ENCODE data around the gene CDC27.
A peak's percentile ranks its signal among the peaks of the same experiment; 100 is the strongest.
"Not testable (repeated sequence)": the region's sequence is repeated elsewhere in the genome, so short reads cannot be mapped to it uniquely, and the experiment has no call there.

CDC27 gene

GRCh38 chr17:47076171-47076570 lies 112.9 kb downstream of the CDC27 start:
- H3K9ac ChIP-seq (ENCODE audit: low read length), result no peak overlapping the region
- no peaks in the 10 kb centered on the region for H3K27me3 ChIP-seq (ENCODE audit: control insufficient read depth in 1 of 2, insufficient read depth in 1 of 2, low read length in 2 of 2)
- no peak overlapping the region for H3K4me3 ChIP-seq (ENCODE audit: insufficient read depth in 1 of 2, low read depth in 1 of 2, low read length in 2 of 2)
- no peak overlapping the region for H2AFZ ChIP-seq (ENCODE audit: low read depth, low read length)
- H4K91ac ChIP-seq (ENCODE audit: low read length), result no peak overlapping the region
- no peak overlapping the region for H3K4ac ChIP-seq (ENCODE audit: low read depth in 1 of 2, low read length in 2 of 2)
- no peak for DNase-seq
- H2BK5ac ChIP-seq (ENCODE audit: low read depth, low read length, poor library complexity, severe bottlenecking), result no peak overlapping the region
- peaks cover 6% of the 10 kb centered on the region for H3K4me1 ChIP-seq (ENCODE audit: control insufficient read depth, insufficient read depth, low read depth, low read length)
- no peaks in the 10 kb centered on the region for H3K9me3 ChIP-seq (ENCODE audit: control insufficient read depth, low read length)
- H2BK12ac ChIP-seq (ENCODE audit: low read length in 2 of 2), result no peak overlapping the region
- H3K18ac ChIP-seq (ENCODE audit: low read depth in 1 of 2, low read length in 2 of 2), result no peak overlapping the region
- no peak overlapping the region for H2AK5ac ChIP-seq (ENCODE audit: low read length, severe bottlenecking)
- no peak overlapping the region for H3K27ac ChIP-seq (ENCODE audit: low read length, poor library complexity, severe bottlenecking)
- H3K79me1 ChIP-seq (replicated peaks; ENCODE audit: low read length, poor library complexity, severe bottlenecking), result peaks cover 29% of the 10 kb centered on the region
- WGBS, result no CpG with 5 or more reads among the region's 1 CpG
- no peak overlapping the region for H2BK15ac ChIP-seq (ENCODE audit: low read depth, poor library complexity, severe bottlenecking)
- H4K8ac ChIP-seq (ENCODE audit: low read length), result no peak overlapping the region
- H3K4me2 ChIP-seq (ENCODE audit: low read length, poor library complexity, severe bottlenecking), result no peak overlapping the region
- no peak overlapping the region for H3K14ac ChIP-seq (ENCODE audit: low read length in 2 of 2)
- H3K23ac ChIP-seq (ENCODE audit: low read length in 2 of 2), result no peak overlapping the region
- peaks cover 0 to 2% of the 10 kb centered on the region in 2 experiments for H3K36me3 ChIP-seq (ENCODE audit: control insufficient read depth in 1 of 2, insufficient read depth in 2 of 2, low read depth in 1 of 2, low read length in 2 of 2)
- H2BK120ac ChIP-seq (ENCODE audit: low read depth, low read length), result no peak overlapping the region

DNA sequence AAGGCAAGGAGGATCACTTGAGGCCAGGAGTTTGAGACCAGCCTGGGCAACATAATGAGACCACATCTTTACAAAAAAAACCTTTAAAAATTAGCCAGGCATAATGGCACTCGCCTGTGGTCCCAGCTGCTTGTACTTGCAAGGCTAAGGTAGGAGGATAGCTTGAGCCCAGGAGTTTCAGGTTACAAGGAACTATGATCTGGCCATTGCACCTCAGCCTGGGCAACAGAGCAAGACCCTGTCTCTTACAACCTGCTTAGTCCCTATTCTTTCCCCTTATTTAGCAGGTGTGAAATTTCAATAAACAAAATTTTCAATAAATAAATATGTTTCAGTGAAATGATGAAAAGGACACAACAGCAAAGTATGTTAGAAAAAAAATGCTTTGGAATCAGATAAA lies 114.7 kb downstream of the CDC27 start:
- H2BK120ac ChIP-seq (ENCODE audit: low read depth, low read length); H3K4ac ChIP-seq (ENCODE audit: low read depth in 1 of 2, low read length in 2 of 2); H3K14ac ChIP-seq (ENCODE audit: low read length in 2 of 2); H3K27ac ChIP-seq (ENCODE audit: low read length, poor library complexity, severe bottlenecking); H2AFZ ChIP-seq (ENCODE audit: low read depth, low read length); H3K4me1 ChIP-seq (ENCODE audit: control insufficient read depth, insufficient read depth, low read depth, low read length); H3K36me3 ChIP-seq (ENCODE audit: control insufficient read depth in 1 of 2, insufficient read depth in 2 of 2, low read depth in 1 of 2, low read length in 2 of 2); H4K91ac ChIP-seq (ENCODE audit: low read length); H3K23ac ChIP-seq (ENCODE audit: low read length in 2 of 2); H2BK5ac ChIP-seq (ENCODE audit: low read depth, low read length, poor library complexity, severe bottlenecking); H3K9me3 ChIP-seq (ENCODE audit: control insufficient read depth, low read length); H3K27me3 ChIP-seq (ENCODE audit: control insufficient read depth in 1 of 2, insufficient read depth in 1 of 2, low read length in 2 of 2); DNase-seq; H3K9ac ChIP-seq (ENCODE audit: low read length); H2BK12ac ChIP-seq (ENCODE audit: low read length in 2 of 2); H2AK5ac ChIP-seq (ENCODE audit: low read length, severe bottlenecking); H4K8ac ChIP-seq (ENCODE audit: low read length); H2BK15ac ChIP-seq (ENCODE audit: low read depth, poor library complexity, severe bottlenecking); H3K4me3 ChIP-seq (ENCODE audit: insufficient read depth in 1 of 2, low read depth in 1 of 2, low read length in 2 of 2); H3K18ac ChIP-seq (ENCODE audit: low read depth in 1 of 2, low read length in 2 of 2); H3K4me2 ChIP-seq (ENCODE audit: low read length, poor library complexity, severe bottlenecking): not testable (repeated sequence)
- WGBS, result 100% methylated on average over 1 of the region's 1 CpG
- H3K79me1 ChIP-seq (replicated peaks; ENCODE audit: low read length, poor library complexity, severe bottlenecking), result peaks cover 23% of the 10 kb centered on the region

- 84% methylated on average over 4 of the region's 4 CpGs for WGBS
- not testable (repeated sequence) for H3K4me2 ChIP-seq (ENCODE audit: low read length, poor library complexity, severe bottlenecking); H3K23ac ChIP-seq (ENCODE audit: low read length in 2 of 2); H3K9me3 ChIP-seq (ENCODE audit: control insufficient read depth, low read length); H3K4me3 ChIP-seq (ENCODE audit: insufficient read depth in 1 of 2, low read depth in 1 of 2, low read length in 2 of 2); H2BK12ac ChIP-seq (ENCODE audit: low read length in 2 of 2); H3K9ac ChIP-seq (ENCODE audit: low read length); H3K36me3 ChIP-seq (ENCODE audit: control insufficient read depth in 1 of 2, insufficient read depth in 2 of 2, low read depth in 1 of 2, low read length in 2 of 2); H3K18ac ChIP-seq (ENCODE audit: low read depth in 1 of 2, low read length in 2 of 2); H3K27ac ChIP-seq (ENCODE audit: low read length, poor library complexity, severe bottlenecking); H2AK5ac ChIP-seq (ENCODE audit: low read length, severe bottlenecking); H3K14ac ChIP-seq (ENCODE audit: low read length in 2 of 2); H3K4ac ChIP-seq (ENCODE audit: low read depth in 1 of 2, low read length in 2 of 2); H3K27me3 ChIP-seq (ENCODE audit: control insufficient read depth in 1 of 2, insufficient read depth in 1 of 2, low read length in 2 of 2); H4K91ac ChIP-seq (ENCODE audit: low read length); DNase-seq; H2BK5ac ChIP-seq (ENCODE audit: low read depth, low read length, poor library complexity, severe bottlenecking); H3K4me1 ChIP-seq (ENCODE audit: control insufficient read depth, insufficient read depth, low read depth, low read length); H2BK15ac ChIP-seq (ENCODE audit: low read depth, poor library complexity, severe bottlenecking); H2AFZ ChIP-seq (ENCODE audit: low read depth, low read length); H2BK120ac ChIP-seq (ENCODE audit: low read depth, low read length); H4K8ac ChIP-seq (ENCODE audit: low read length)
- peaks cover 23% of the 10 kb centered on the region for H3K79me1 ChIP-seq (replicated peaks; ENCODE audit: low read length, poor library complexity, severe bottlenecking)
These were observed 115.5 kb downstream of the CDC27 start for GRCh38 chr17:47073629-47074028.

DNA sequence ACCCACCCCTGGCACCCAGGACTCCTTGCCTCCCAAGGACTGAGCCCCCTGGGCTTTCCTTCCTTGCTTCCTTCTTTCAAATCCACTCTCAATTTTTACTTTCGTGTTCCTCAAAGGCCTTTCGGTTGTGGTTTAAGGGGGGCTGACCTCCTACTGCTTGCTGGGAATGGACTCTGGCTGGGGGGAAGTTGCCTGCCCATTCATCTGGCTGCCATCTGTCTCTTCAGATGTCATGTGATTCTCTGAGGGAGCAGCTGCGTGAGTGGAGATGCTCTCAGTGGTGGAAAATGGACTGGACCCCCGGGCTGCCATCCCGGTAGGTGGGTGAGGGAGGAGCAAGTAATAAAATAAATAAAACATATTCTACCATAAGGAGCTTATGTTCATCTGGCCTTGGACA lies 116.2 kb downstream of the CDC27 start:
- no peak overlapping the region for H2BK15ac ChIP-seq (ENCODE audit: low read depth, poor library complexity, severe bottlenecking)
- peaks cover 22% of the 10 kb centered on the region for H3K79me1 ChIP-seq (replicated peaks; ENCODE audit: low read length, poor library complexity, severe bottlenecking)
- H3K4me1 ChIP-seq (ENCODE audit: control insufficient read depth, insufficient read depth, low read depth, low read length), result peaks cover 9% of the 10 kb centered on the region
- no peak overlapping the region for H3K4me2 ChIP-seq (ENCODE audit: low read length, poor library complexity, severe bottlenecking)
- H4K8ac ChIP-seq (ENCODE audit: low read length), result no peak overlapping the region
- no peak overlapping the region for H3K4me3 ChIP-seq (ENCODE audit: insufficient read depth in 1 of 2, low read depth in 1 of 2, low read length in 2 of 2)
- no peak overlapping the region for H3K4ac ChIP-seq (ENCODE audit: low read depth in 1 of 2, low read length in 2 of 2)
- 80% methylated on average over 1 of the region's 5 CpGs for WGBS
- no peak overlapping the region for H2BK120ac ChIP-seq (ENCODE audit: low read depth, low read length)
- no peaks in the 10 kb centered on the region for H3K9me3 ChIP-seq (ENCODE audit: control insufficient read depth, low read length)
- H2AFZ ChIP-seq (ENCODE audit: low read depth, low read length), result no peak overlapping the region
- H3K14ac ChIP-seq (ENCODE audit: low read length in 2 of 2), result peak overlapping the region in 1 of 2 experiments; percentile 28
- H4K91ac ChIP-seq (ENCODE audit: low read length), result no peak overlapping the region
- no peak overlapping the region for H2BK12ac ChIP-seq (ENCODE audit: low read length in 2 of 2)
- H3K36me3 ChIP-seq (ENCODE audit: control insufficient read depth in 1 of 2, insufficient read depth in 2 of 2, low read depth in 1 of 2, low read length in 2 of 2), result no peaks in the 10 kb centered on the region
- no peak overlapping the region for H3K23ac ChIP-seq (ENCODE audit: low read length in 2 of 2)
- no peak overlapping the region for H3K27ac ChIP-seq (ENCODE audit: low read length, poor library complexity, severe bottlenecking)
- no peak overlapping the region for H3K9ac ChIP-seq (ENCODE audit: low read length)
- no peak overlapping the region for H2AK5ac ChIP-seq (ENCODE audit: low read length, severe bottlenecking)
- peak; percentile 3 for DNase-seq
- no peaks in the 10 kb centered on the region for H3K27me3 ChIP-seq (ENCODE audit: control insufficient read depth in 1 of 2, insufficient read depth in 1 of 2, low read length in 2 of 2)
- no peak overlapping the region for H3K18ac ChIP-seq (ENCODE audit: low read depth in 1 of 2, low read length in 2 of 2)
- no peak overlapping the region for H2BK5ac ChIP-seq (ENCODE audit: low read depth, low read length, poor library complexity, severe bottlenecking)
